ENCODE measurements around the gene TFAP2A.

DNA sequence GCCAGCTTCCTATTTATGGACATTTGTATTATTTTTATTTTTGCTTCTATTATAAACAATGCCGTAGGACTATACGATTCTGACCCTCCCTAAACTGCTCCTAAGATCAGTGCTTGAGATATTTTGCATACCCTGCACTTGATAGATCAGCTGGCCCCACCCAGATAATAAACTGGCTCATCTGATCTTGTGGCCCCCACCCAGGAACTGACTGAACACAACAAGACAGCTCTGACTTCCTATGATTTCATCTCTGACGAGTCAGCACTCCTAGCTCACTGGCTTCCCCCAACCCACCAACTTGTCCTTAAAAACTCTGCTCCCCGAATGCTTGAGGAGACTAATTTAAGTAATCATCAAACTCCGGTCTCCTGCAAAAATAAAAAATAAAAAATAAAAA, 34.9 kb upstream of the TFAP2A start:
- TF ChIP-seq RAD21 (conservative IDR thresholded peaks at IDR 0.05 in 1 of 2, IDR thresholded peaks at IDR 0.05 in 1 of 2) (no peak), POLR2A (IDR thresholded peaks at IDR 0.05; ENCODE audit: low read length) (no peak), CTCF (IDR thresholded peaks at IDR 0.05) (no peak), NR3C1 (IDR thresholded peaks at IDR 0.05) (no peak), CBX8 (IDR thresholded peaks at IDR 0.05) (no peak), JUNB (IDR thresholded peaks at IDR 0.05) (no peak), CHD2 (IDR thresholded peaks at IDR 0.05; ENCODE audit: low read length, partially characterized antibody) (no peak), POLR2AphosphoS2 (conservative IDR thresholded peaks at IDR 0.05; ENCODE audit: low read length) (no peak), KDM1A (IDR thresholded peaks at IDR 0.05; ENCODE audit: low read depth) (no peak)
